Mesodermal cell (in vitro differentiated cells): ENCODE data around the gene SLF2.
"Not testable (repeated sequence)": the region's sequence is repeated elsewhere in the genome, so short reads cannot be mapped to it uniquely, and the experiment has no call there.

Source experiments
- H3K27ac ChIP-seq: 2 replicates; pipeline ENCODE4 v1.7.0; 2013; ENCODE audit warnings: mild to moderate bottlenecking, low read depth, low read length, moderate library complexity; ENCODE audit not compliant: severe bottlenecking
- H3K36me3 ChIP-seq: 2 replicates; pipeline ENCODE4 v1.7.1; 2013; ENCODE audit warnings: mild to moderate bottlenecking, low read length, moderate library complexity; ENCODE audit not compliant: control insufficient read depth, insufficient read depth
- H3K4me1 ChIP-seq: one replicate; pipeline ENCODE4 v1.7.1; 2013; ENCODE audit warnings: mild to moderate bottlenecking, low read length; ENCODE audit not compliant: insufficient read depth, control insufficient read depth, poor library complexity, severe bottlenecking
- H3K4me3 ChIP-seq: 2 replicates; pipeline ENCODE4 v1.7.0; 2013; ENCODE audit warnings: low read length, control low read depth, mild to moderate bottlenecking; ENCODE audit not compliant: insufficient read depth, poor library complexity, severe bottlenecking; ENCODE audit errors: extremely low read depth
- H3K9me3 ChIP-seq: 2 replicates; pipeline ENCODE4 v1.7.1; 2013; ENCODE audit warnings: mild to moderate bottlenecking, low read length, moderate library complexity; ENCODE audit not compliant: control insufficient read depth
- WGBS, 2 experiments: methylation state at CpG; one replicate each; pipeline ENCODE4 v1.1.5; 2013; ENCODE audit warnings: missing lambda C conversion rate in 2 of 2; ENCODE audit not compliant: insufficient coverage in 2 of 2; 5-methylcytosine and 5-hydroxymethylcytosine counted together

SLF2 gene

GRCh38 chr10:100972904-100973535 lies 60.3 kb downstream of the SLF2 start:
- WGBS, 2 experiments = 93% methylated on average over 3 to 6 of the region's 6 CpGs
- H3K36me3 ChIP-seq = peaks cover 3% of the 10 kb centered on the region

GRCh38 chr10:100975397-100975796 lies 62.6 kb downstream of the SLF2 start:
- peaks cover 14% of the 10 kb centered on the region for H3K36me3 ChIP-seq
- H3K4me1 ChIP-seq, H3K27ac ChIP-seq, H3K4me3 ChIP-seq, H3K9me3 ChIP-seq: not testable (repeated sequence)
- 82 to 90% methylated on average over 7 to 8 of the region's 8 CpGs for WGBS, 2 experiments

More at GRCh38 chr10:100972904-100973535, 60.3 kb downstream of the SLF2 start:
- no peaks in the 10 kb centered on the region for H3K4me1 ChIP-seq
- no peaks in the 10 kb centered on the region for H3K9me3 ChIP-seq
- H3K4me3 ChIP-seq = no peak overlapping the region
- no peak overlapping the region for H3K27ac ChIP-seq

GRCh38 chr10:100976906-100977305 lies 64.1 kb downstream of the SLF2 start:
- Histone ChIP-seq H3K4me3 (no peak overlapping the region), H3K9me3 (no peaks in the 10 kb centered on the region), H3K4me1 (no peaks in the 10 kb centered on the region), H3K27ac (no peak overlapping the region), H3K36me3 (peaks cover 29% of the 10 kb centered on the region)
- 81 to 93% methylated on average over 3 of the region's 3 CpGs for WGBS, 2 experiments

- WGBS, 2 experiments = 65 to 96% methylated on average over 2 to 4 of the region's 6 CpGs
- Histone ChIP-seq H3K9me3 (no peaks in the 10 kb centered on the region), H3K27ac (no peak overlapping the region), H3K4me1 (no peaks in the 10 kb centered on the region), H3K36me3 (peaks cover 32% of the 10 kb centered on the region), H3K4me3 (no peak overlapping the region)
Observed at GRCh38 chr10:100977436-100977835, 64.7 kb downstream of the SLF2 start.

- no peak overlapping the region for H3K27ac ChIP-seq
- H3K9me3 ChIP-seq = no peaks in the 10 kb centered on the region
- H3K36me3 ChIP-seq = peaks cover 38% of the 10 kb centered on the region
- H3K4me1 ChIP-seq = no peaks in the 10 kb centered on the region
- WGBS, 2 experiments = 93 to 96% methylated on average over 8 to 12 of the region's 13 CpGs
- H3K4me3 ChIP-seq = no peak overlapping the region
Observed at GRCh38 chr10:100978121-100978900, 65.5 kb downstream of the SLF2 start.

- Histone ChIP-seq H3K36me3 (peaks cover 39% of the 10 kb centered on the region), H3K9me3 (no peaks in the 10 kb centered on the region), H3K4me1 (no peaks in the 10 kb centered on the region), H3K27ac (no peak overlapping the region), H3K4me3 (no peak overlapping the region)
- WGBS, 2 experiments = 95 to 97% methylated on average over 8 to 10 of the region's 10 CpGs
Observed at GRCh38 chr10:100978901-100979195, 66.1 kb downstream of the SLF2 start.

GRCh38 chr10:100979791-100980272 lies 67.1 kb downstream of the SLF2 start:
- Histone ChIP-seq H3K4me1 (no peaks in the 10 kb centered on the region), H3K4me3 (no peak overlapping the region), H3K27ac (no peak overlapping the region), H3K9me3 (no peaks in the 10 kb centered on the region), H3K36me3 (peaks cover 42% of the 10 kb centered on the region)
- 94 to 96% methylated on average over 16 of the region's 16 CpGs for WGBS, 2 experiments

- WGBS, 2 experiments = 90 to 93% methylated on average over 2 of the region's 2 CpGs
- Histone ChIP-seq H3K27ac (no peak overlapping the region), H3K4me3 (no peak overlapping the region), H3K4me1 (no peaks in the 10 kb centered on the region), H3K9me3 (no peaks in the 10 kb centered on the region), H3K36me3 (peaks cover 44% of the 10 kb centered on the region)
Observed at GRCh38 chr10:100980311-100980710, 67.5 kb downstream of the SLF2 start.

- Histone ChIP-seq H3K4me1 (no peaks in the 10 kb centered on the region), H3K9me3 (no peaks in the 10 kb centered on the region), H3K4me3 (no peak overlapping the region), H3K36me3 (peaks cover 48% of the 10 kb centered on the region), H3K27ac (no peak overlapping the region)
- 92 to 95% methylated on average over 4 to 6 of the region's 7 CpGs for WGBS, 2 experiments
Observed at GRCh38 chr10:100980711-100981110, 67.9 kb downstream of the SLF2 start.

- Histone ChIP-seq H3K4me3 (no peak overlapping the region), H3K36me3 (peaks cover 53% of the 10 kb centered on the region), H3K27ac (no peak overlapping the region), H3K9me3 (no peaks in the 10 kb centered on the region), H3K4me1 (peaks cover 2% of the 10 kb centered on the region)
- WGBS, 2 experiments = 92 to 95% methylated on average over 2 to 4 of the region's 5 CpGs
Observed at GRCh38 chr10:100981178-100981772, 68.5 kb downstream of the SLF2 start.
